T-helper 1 cell treated with Interleukin-12 subunit alpha and Interleukin-12 subunit beta and Interleukin-4 antibody, amounts not matched to agents 30 ng/mL and 1 ng/mL, for 36 hours (primary cell): ENCODE data around the gene ADCY5. TPM values are rescaled to one million over a fixed set of nuclear protein-coding genes. Genes with fewer than 3 reads are reported as not detected.

Source experiments
- intact Hi-C: fragments of 100-400 bp; cut with micrococcal nuclease; formaldehyde crosslinking; loops from one replicate; pipeline ENCODE4 v1.15.1; 2024
- total RNA-seq: library from RNA; stranded (reverse); gene quantifications from 2 replicates; pipeline ENCODE4 v1.2.3, GENCODE V29; 2022

ADCY5 gene
- total RNA-seq, 1 donor from 2014 or later = not detected

GRCh38 chr3:123388042-123388441 is 60.8 kb downstream of the ADCY5 start:
- intact Hi-C loops = no loop called here

GRCh38 chr3:123387532-123387931 is 61.4 kb downstream of the ADCY5 start:
- intact Hi-C loops = no loop called here

GRCh38 chr3:123386477-123387040 is 62.3 kb downstream of the ADCY5 start:
- intact Hi-C loops = no loop called here

- intact Hi-C loops = no loop called here
Observed at GRCh38 chr3:123385981-123386380, 62.9 kb downstream of the ADCY5 start.

- intact Hi-C loops = no loop called here
Observed at GRCh38 chr3:123385499-123385898, 63.4 kb downstream of the ADCY5 start.

- intact Hi-C loops = no loop called here
Observed at GRCh38 chr3:123385001-123385401, 63.9 kb downstream of the ADCY5 start.

- intact Hi-C loops = no loop called here
Observed at GRCh38 chr3:123384256-123384655, 64.6 kb downstream of the ADCY5 start.

GRCh38 chr3:123383091-123384053 is 65.5 kb downstream of the ADCY5 start:
- intact Hi-C loops = no loop called here

GRCh38 chr3:123380261-123380660 is 68.6 kb downstream of the ADCY5 start:
- intact Hi-C loops = no loop called here

- intact Hi-C loops = no loop called here
Observed at GRCh38 chr3:123379041-123379830, 69.7 kb downstream of the ADCY5 start.

GRCh38 chr3:123378409-123378915 is 70.4 kb downstream of the ADCY5 start:
- intact Hi-C loops = no loop called here

GRCh38 chr3:123377243-123377740 is 71.6 kb downstream of the ADCY5 start:
- intact Hi-C loops = no loop called here

GRCh38 chr3:123376451-123377242 is 72.2 kb downstream of the ADCY5 start:
- intact Hi-C loops = no loop called here

GRCh38 chr3:123375014-123375940 is 73.6 kb downstream of the ADCY5 start:
- intact Hi-C loops = no loop called here

- intact Hi-C loops = no loop called here
Observed at GRCh38 chr3:123374016-123374415, 74.9 kb downstream of the ADCY5 start.

- intact Hi-C loops = no loop called here
Observed at GRCh38 chr3:123373474-123373987, 75.4 kb downstream of the ADCY5 start.

GRCh38 chr3:123372686-123373473 is 76.0 kb downstream of the ADCY5 start:
- intact Hi-C loops = no loop called here

GRCh38 chr3:123371859-123372685 is 76.8 kb downstream of the ADCY5 start:
- intact Hi-C loops = no loop called here
